Measurements from ENCODE around the gene SBSN. TPM values are rescaled to one million over a fixed set of nuclear protein-coding genes. Genes with fewer than 3 reads are reported as not detected.

The SBSN gene
- total and polyA plus RNA-seq, 9 of the 15 experiments (the other 6 are each of a cell fraction or from before 2014, with no cell fraction given), result 0.05 TPM; not detected in 8

GRCh38 chr19:35544110-35544802 lies 16.1 kb upstream of the SBSN start:
- ChIA-PET CTCF (ENCODE audit: low intra/inter-chr PET ratio) (no interaction called here), POLR2A (interaction anchor here (0.6 to 0.7 kb wide), 2 partner anchors 94 to 377 kb away, joined by 3 read pairs; no protein-coding TSS in a partner anchor)
- Histone ChIP-seq H3K36me3 (ENCODE audit: control insufficient read depth, insufficient read depth, low read length) (peaks cover 50% of the 10 kb centered on the region; the same call in 2 of the 3 replicates), H3K27me3 (ENCODE audit: control insufficient read depth in 2 of 2, insufficient read depth in 2 of 2, low read length in 2 of 2) (no peaks in the 10 kb centered on the region), H3K79me2 (ENCODE audit: control insufficient read depth, insufficient read depth, low read length) (peaks cover 36% of the 10 kb centered on the region), H3K9me3 (replicated peaks; ENCODE audit: control insufficient read depth, insufficient read depth, low read depth, low read length) (no peaks in the 10 kb centered on the region), H3K27ac (ENCODE audit: extremely low read depth, low read depth, low read length) (peak overlapping the region; percentile 90), H3K9me1 (ENCODE audit: control insufficient read depth, insufficient read depth, low read length) (peaks cover 7% of the 10 kb centered on the region), H4K20me1 (replicated peaks; ENCODE audit: control insufficient read depth, insufficient read depth, low read length) (peaks cover 4% of the 10 kb centered on the region), H2AFZ (ENCODE audit: low read depth, low read length) (peak overlapping the region; percentile 97), H3K4me1 (replicated peaks in 1 of 2; ENCODE audit: control insufficient read depth in 2 of 2, insufficient read depth in 2 of 2, low read length in 2 of 2) (peaks cover 16 to 39% of the 10 kb centered on the region in 2 experiments; a peak in 4 of 5 replicates), H3K9ac (ENCODE audit: insufficient read depth in 1 of 2, low read depth in 2 of 2, low read length in 2 of 2) (peak overlapping the region; percentile 93; a peak in 3 of 4 replicates), H3K4me2 (ENCODE audit: insufficient read depth, low read length) (peak overlapping the region; percentile 100), H3K4me3 (peak overlapping the region; percentile 96)
- BruUV-seq (replicated peaks), result no TSS peak
- in situ Hi-C loops (cut with MboI) (no loop called here), intact Hi-C loops (cut with micrococcal nuclease) (no loop called here)
- DNase-seq (ENCODE audit: extremely low read depth in 1 of 4, low spot score in 3 of 4), result peak in 1 of 4 experiments; percentile 23
- FAIRE-seq, result no peak
- WGBS (ENCODE audit: insufficient coverage, low coverage, missing lambda C conversion rate), result 8% methylated on average over 3 of the region's 3 CpGs
- ATAC-seq, result peak; percentile 27
- TF ChIP-seq CHD4 (IDR thresholded peaks at IDR 0.05; ENCODE audit: insufficient read depth, insufficient replicate concordance, low read depth, low read length, poor library complexity, severe bottlenecking) (no peak), KAT2B (IDR thresholded peaks at IDR 0.05; ENCODE audit: low read depth, low read length) (no peak), RBM39 (optimal IDR thresholded peaks at IDR 0.05; ENCODE audit: low read depth, low read length) (no peak), EWSR1 (IDR thresholded peaks at IDR 0.05; ENCODE audit: borderline replicate concordance, low read depth, partially characterized antibody) (no peak), ATF3 (IDR thresholded peaks at IDR 0.05) (peak; percentile 50; the same call in 1 of the 2 replicates), ATF3 (CRISPR knock-in tag; conservative IDR thresholded peaks at IDR 0.05) (no peak), ZKSCAN8 (CRISPR knock-in tag; IDR thresholded peaks at IDR 0.05) (peak; percentile 92), TCF7 (IDR thresholded peaks at IDR 0.05; ENCODE audit: borderline replicate concordance) (no peak), XRCC4 (IDR thresholded peaks at IDR 0.05; ENCODE audit: extremely low read depth, insufficient read depth, insufficient read length) (no peak), PRDM10 (IDR thresholded peaks at IDR 0.05; ENCODE audit: partially characterized antibody) (peak; percentile 12), HSF4 (CRISPR knock-in tag; IDR thresholded peaks at IDR 0.05; ENCODE audit: borderline replicate concordance) (no peak), ETV6 (IDR thresholded peaks at IDR 0.05; ENCODE audit: borderline replicate concordance in 1 of 2, low read depth in 2 of 2, low read length in 1 of 2) (no peak), ETV6 (CRISPR knock-in tag; IDR thresholded peaks at IDR 0.05; ENCODE audit: borderline replicate concordance) (no peak), TEAD4 (IDR thresholded peaks at IDR 0.05; ENCODE audit: low read length) (no peak), TEAD4 (CRISPR knock-in tag; IDR thresholded peaks at IDR 0.05; ENCODE audit: borderline replicate concordance) (no peak), CREB1 (IDR thresholded peaks at IDR 0.05) (no peak), CREB1 (CRISPR knock-in tag; IDR thresholded peaks at IDR 0.05) (no peak), ZSCAN29 (IDR thresholded peaks at IDR 0.05) (no peak), MAFF (IDR thresholded peaks at IDR 0.05; ENCODE audit: low read length) (no peak)

All from K562 (cell line).